ENCODE results near the gene WNT3.

GRCh38 chr17:46727572-46728348 is 90.7 kb downstream of the WNT3 start:
- no peak for TF ChIP-seq CTCF (IDR thresholded peaks at IDR 0.05)
- no peak for TF ChIP-seq POLR2A (IDR thresholded peaks at IDR 0.05)
